Choroid plexus epithelial cell (primary cell): ENCODE results near the gene VDAC2.

Experiments used
- DNase-seq: peaks from one replicate; pipeline ENCODE4 v3.0.0-alpha.2; 2010; ENCODE audit warnings: low read depth
- H3K4me3 ChIP-seq: 2 replicates; pipeline ENCODE4 v1.5.1; 2011; ENCODE audit warnings: low read depth, mild to moderate bottlenecking, control low read depth, low read length, moderate library complexity
- CTCF ChIP-seq: conservative IDR thresholded peaks from 2 replicates; pipeline ENCODE4 v1.5.1; 2011; ENCODE audit warnings: low read depth, mild to moderate bottlenecking, control low read depth, inconsistent platforms, low read length, moderate library complexity

VDAC2 gene

GRCh38 chr10:75272896-75273295 is 62.3 kb downstream of the VDAC2 start:
- DNase-seq = no peak
- no peak for TF ChIP-seq CTCF
- H3K4me3 ChIP-seq = no peak overlapping the region

- no peak overlapping the region for H3K4me3 ChIP-seq
- no peak for DNase-seq
- no peak for TF ChIP-seq CTCF
Observed at GRCh38 chr10:75276069-75276872, 65.7 kb downstream of the VDAC2 start.

GRCh38 chr10:75280236-75280635 is 69.6 kb downstream of the VDAC2 start:
- no peak for DNase-seq
- no peak for TF ChIP-seq CTCF
- no peak overlapping the region for H3K4me3 ChIP-seq
